ENCODE measurements around the gene FHIT.

The FHIT gene

DNA sequence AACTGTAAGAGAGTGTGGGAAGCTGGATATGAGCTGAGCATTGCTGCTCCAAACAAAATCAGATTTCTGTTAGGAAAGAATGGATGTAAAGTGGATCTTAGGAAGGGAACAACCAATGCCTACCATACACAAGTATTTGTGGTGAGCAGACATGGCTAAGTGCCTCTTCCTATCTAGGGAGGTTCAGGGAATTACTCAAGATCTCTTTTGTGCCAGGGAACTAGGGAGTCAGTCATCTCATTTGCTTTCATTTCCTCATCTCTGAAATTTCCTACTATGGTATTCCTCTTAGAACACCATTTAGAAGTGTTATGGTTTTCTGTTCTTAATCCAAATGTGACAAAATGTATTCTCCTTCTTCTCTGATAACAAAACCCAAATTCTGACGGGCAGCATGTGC lies 396.5 kb downstream of the FHIT start:
- H3K27me3 ChIP-seq (ENCODE audit: low read depth, low read length): no peaks in the 10 kb centered on the region
- H2AFZ ChIP-seq (ENCODE audit: low read depth, low read length): no peak overlapping the region
- no peaks in the 10 kb centered on the region for H4K20me1 ChIP-seq (ENCODE audit: insufficient read depth, low read length)
- no peak overlapping the region for H3K4me2 ChIP-seq (ENCODE audit: low read length)
- H3K4me3 ChIP-seq (ENCODE audit: low read length): no peak overlapping the region
- H3K79me2 ChIP-seq (ENCODE audit: low read length): no peaks in the 10 kb centered on the region
- no peak for TF ChIP-seq EZH2phosphoT487 (IDR thresholded peaks at IDR 0.05; ENCODE audit: low read depth)
- TF ChIP-seq, protein P1, sequence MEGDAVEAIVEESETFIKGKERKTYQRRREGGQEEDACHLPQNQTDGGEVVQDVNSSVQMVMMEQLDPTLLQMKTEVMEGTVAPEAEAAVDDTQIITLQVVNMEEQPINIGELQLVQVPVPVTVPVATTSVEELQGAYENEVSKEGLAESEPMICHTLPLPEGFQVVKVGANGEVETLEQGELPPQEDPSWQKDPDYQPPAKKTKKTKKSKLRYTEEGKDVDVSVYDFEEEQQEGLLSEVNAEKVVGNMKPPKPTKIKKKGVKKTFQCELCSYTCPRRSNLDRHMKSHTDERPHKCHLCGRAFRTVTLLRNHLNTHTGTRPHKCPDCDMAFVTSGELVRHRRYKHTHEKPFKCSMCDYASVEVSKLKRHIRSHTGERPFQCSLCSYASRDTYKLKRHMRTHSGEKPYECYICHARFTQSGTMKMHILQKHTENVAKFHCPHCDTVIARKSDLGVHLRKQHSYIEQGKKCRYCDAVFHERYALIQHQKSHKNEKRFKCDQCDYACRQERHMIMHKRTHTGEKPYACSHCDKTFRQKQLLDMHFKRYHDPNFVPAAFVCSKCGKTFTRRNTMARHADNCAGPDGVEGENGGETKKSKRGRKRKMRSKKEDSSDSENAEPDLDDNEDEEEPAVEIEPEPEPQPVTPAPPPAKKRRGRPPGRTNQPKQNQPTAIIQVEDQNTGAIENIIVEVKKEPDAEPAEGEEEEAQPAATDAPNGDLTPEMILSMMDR (IDR thresholded peaks at IDR 0.05; ENCODE audit: low read depth, low read length): no peak
- no peaks in the 10 kb centered on the region for H3K4me1 ChIP-seq (ENCODE audit: low read length)
- no peak overlapping the region for H3K9ac ChIP-seq (ENCODE audit: low read length)
- no peaks in the 10 kb centered on the region for H3K36me3 ChIP-seq (replicated peaks; ENCODE audit: low read depth, low read length)
- H3K27ac ChIP-seq (ENCODE audit: low read length): no peak overlapping the region
- no peaks in the 10 kb centered on the region for H3K9me3 ChIP-seq (ENCODE audit: insufficient read depth, low read length)

DNA sequence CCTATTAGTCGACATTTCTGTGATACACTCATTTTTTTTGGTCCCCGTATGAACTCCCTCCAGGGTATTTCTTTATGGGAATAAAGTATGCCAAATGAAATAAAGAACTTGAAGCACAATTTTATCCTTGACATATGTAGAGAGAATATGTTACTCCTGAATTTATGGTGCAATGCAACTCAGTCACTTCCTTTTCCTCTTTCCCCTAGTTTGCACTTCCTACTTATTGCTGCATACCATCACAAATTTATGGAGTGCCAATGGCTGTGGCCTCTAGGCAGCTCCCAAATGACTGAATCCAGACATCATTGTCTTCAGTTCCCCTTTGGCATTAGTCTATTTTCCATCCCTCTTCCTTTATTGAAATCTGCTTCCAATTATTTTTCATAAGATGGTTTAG lies 403.5 kb downstream of the FHIT start:
- Histone ChIP-seq H3K36me3 (replicated peaks; ENCODE audit: low read depth, low read length) (no peaks in the 10 kb centered on the region), H3K4me1 (ENCODE audit: low read length) (peaks cover 6% of the 10 kb centered on the region), H3K79me2 (ENCODE audit: low read length) (no peaks in the 10 kb centered on the region), H3K9me3 (ENCODE audit: insufficient read depth, low read length) (no peaks in the 10 kb centered on the region), H3K27me3 (ENCODE audit: low read depth, low read length) (no peaks in the 10 kb centered on the region), H3K4me2 (ENCODE audit: low read length) (no peak overlapping the region), H2AFZ (ENCODE audit: low read depth, low read length) (no peak overlapping the region), H4K20me1 (ENCODE audit: insufficient read depth, low read length) (no peaks in the 10 kb centered on the region), H3K4me3 (ENCODE audit: low read length) (no peak overlapping the region), H3K27ac (ENCODE audit: low read length) (no peak overlapping the region), H3K9ac (ENCODE audit: low read length) (no peak overlapping the region)
- TF ChIP-seq, protein P1 (IDR thresholded peaks at IDR 0.05; ENCODE audit: low read depth, low read length): no peak
- TF ChIP-seq EZH2phosphoT487 (IDR thresholded peaks at IDR 0.05; ENCODE audit: low read depth): no peak

DNA sequence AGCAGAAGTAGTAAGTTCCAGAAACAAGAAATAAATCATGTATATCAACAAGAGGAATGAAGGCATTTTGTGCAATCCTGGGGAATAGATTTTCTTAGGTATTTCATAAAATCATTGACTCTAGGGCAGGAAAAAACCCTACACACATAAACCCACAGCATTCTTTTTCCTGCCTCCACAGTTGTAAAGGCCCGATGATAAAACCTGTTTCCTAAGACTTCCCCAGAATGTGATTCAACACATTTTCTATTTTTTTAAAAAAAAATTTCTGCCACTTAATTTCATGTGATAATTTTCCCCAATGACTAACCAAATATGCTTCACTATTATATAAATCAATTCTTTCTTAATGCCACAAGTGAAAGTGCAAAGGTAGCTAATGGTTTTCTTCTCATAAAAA lies 407.0 kb downstream of the FHIT start:
- Histone ChIP-seq H3K9me3 (ENCODE audit: insufficient read depth, low read length) (no peaks in the 10 kb centered on the region), H3K27me3 (ENCODE audit: low read depth, low read length) (no peaks in the 10 kb centered on the region), H2AFZ (ENCODE audit: low read depth, low read length) (no peak overlapping the region), H3K36me3 (replicated peaks; ENCODE audit: low read depth, low read length) (no peaks in the 10 kb centered on the region), H4K20me1 (ENCODE audit: insufficient read depth, low read length) (no peaks in the 10 kb centered on the region), H3K4me2 (ENCODE audit: low read length) (no peak overlapping the region), H3K4me3 (ENCODE audit: low read length) (no peak overlapping the region), H3K27ac (ENCODE audit: low read length) (no peak overlapping the region), H3K79me2 (ENCODE audit: low read length) (no peaks in the 10 kb centered on the region), H3K4me1 (ENCODE audit: low read length) (peaks cover 6% of the 10 kb centered on the region), H3K9ac (ENCODE audit: low read length) (no peak overlapping the region)
- TF ChIP-seq EZH2phosphoT487 (IDR thresholded peaks at IDR 0.05; ENCODE audit: low read depth): no peak

DNA sequence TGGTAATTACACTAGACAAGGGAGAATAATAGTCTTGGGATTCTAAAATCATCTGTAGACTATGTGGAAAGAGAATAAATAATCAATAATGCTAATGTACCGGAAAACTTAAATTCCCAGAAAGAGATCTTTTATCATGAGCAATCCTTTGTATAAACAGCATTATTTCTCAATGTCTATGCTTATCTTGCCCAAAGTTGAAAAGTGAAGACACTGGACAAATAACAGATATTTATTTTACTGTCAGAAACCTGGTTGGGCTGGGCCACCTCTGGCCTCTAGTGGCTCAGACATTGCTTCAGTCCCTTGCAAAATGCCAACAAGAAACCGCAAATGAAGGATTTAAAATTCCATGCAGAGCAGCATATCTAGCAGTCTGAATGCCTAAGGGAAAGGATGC lies 409.9 kb downstream of the FHIT start:
- Histone ChIP-seq H3K27me3 (ENCODE audit: low read depth, low read length) (no peaks in the 10 kb centered on the region), H4K20me1 (ENCODE audit: insufficient read depth, low read length) (no peaks in the 10 kb centered on the region), H3K9me3 (ENCODE audit: insufficient read depth, low read length) (no peaks in the 10 kb centered on the region), H3K4me1 (ENCODE audit: low read length) (peaks cover 6% of the 10 kb centered on the region), H2AFZ (ENCODE audit: low read depth, low read length) (no peak overlapping the region), H3K4me2 (ENCODE audit: low read length) (no peak overlapping the region), H3K36me3 (replicated peaks; ENCODE audit: low read depth, low read length) (no peaks in the 10 kb centered on the region), H3K27ac (ENCODE audit: low read length) (no peak overlapping the region), H3K4me3 (ENCODE audit: low read length) (no peak overlapping the region), H3K79me2 (ENCODE audit: low read length) (no peaks in the 10 kb centered on the region), H3K9ac (ENCODE audit: low read length) (no peak overlapping the region)
- TF ChIP-seq, protein P1 (IDR thresholded peaks at IDR 0.05; ENCODE audit: low read depth, low read length): no peak
- TF ChIP-seq EZH2phosphoT487 (IDR thresholded peaks at IDR 0.05; ENCODE audit: low read depth): no peak

DNA sequence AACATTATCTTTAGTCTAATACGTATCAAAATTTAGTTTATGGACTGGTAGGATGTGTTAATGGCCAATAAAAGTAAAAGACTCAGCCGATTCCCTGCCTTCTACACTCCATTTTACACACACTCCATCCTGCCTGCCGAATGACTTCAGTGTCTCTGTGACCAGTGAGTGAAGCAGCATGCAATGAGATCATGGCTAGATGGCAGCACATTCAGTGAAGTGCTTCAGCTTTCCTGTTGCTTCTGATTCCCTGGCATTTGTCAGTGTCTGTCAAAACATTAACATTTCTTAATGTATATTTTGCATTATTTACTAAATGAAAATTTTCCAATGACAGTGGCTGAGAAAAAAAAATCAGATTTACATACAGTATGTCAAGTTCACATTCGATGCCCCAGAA lies 412.0 kb downstream of the FHIT start:
- Histone ChIP-seq H3K4me1 (ENCODE audit: low read length) (peaks cover 6% of the 10 kb centered on the region), H3K9me3 (ENCODE audit: insufficient read depth, low read length) (no peaks in the 10 kb centered on the region), H3K36me3 (replicated peaks; ENCODE audit: low read depth, low read length) (no peaks in the 10 kb centered on the region), H4K20me1 (ENCODE audit: insufficient read depth, low read length) (no peaks in the 10 kb centered on the region), H3K27me3 (ENCODE audit: low read depth, low read length) (no peaks in the 10 kb centered on the region), H3K4me2 (ENCODE audit: low read length) (no peak overlapping the region), H2AFZ (ENCODE audit: low read depth, low read length) (no peak overlapping the region), H3K27ac (ENCODE audit: low read length) (no peak overlapping the region), H3K4me3 (ENCODE audit: low read length) (no peak overlapping the region), H3K9ac (ENCODE audit: low read length) (no peak overlapping the region), H3K79me2 (ENCODE audit: low read length) (no peaks in the 10 kb centered on the region)
- TF ChIP-seq EZH2phosphoT487 (IDR thresholded peaks at IDR 0.05; ENCODE audit: low read depth): no peak
- TF ChIP-seq, protein P1 (IDR thresholded peaks at IDR 0.05; ENCODE audit: low read depth, low read length): no peak
